Colonic mucosa (tissue), 4 donors: Measurements from ENCODE around the gene ZNF789. TPM values are rescaled to one million over a fixed set of nuclear protein-coding genes. Genes with fewer than 3 reads are reported as not detected.

Experiments
- DNase-seq: peaks from one replicate; pipeline ENCODE4 v3.0.0-alpha.2; 2020
- H3K27ac ChIP-seq: fragments of 200-600 bp; one replicate; pipeline ENCODE4 v1.8.0; 2021
- H3K27me3 ChIP-seq: fragments of 200-600 bp; one replicate; pipeline ENCODE4 v1.8.0; 2021
- H3K36me3 ChIP-seq: fragments of 200-600 bp; one replicate; pipeline ENCODE4 v1.8.0; 2021
- H3K4me1 ChIP-seq: fragments of 200-600 bp; one replicate; pipeline ENCODE4 v1.8.0; 2021; ENCODE audit warnings: mild to moderate bottlenecking
- H3K4me3 ChIP-seq: fragments of 200-600 bp; one replicate; pipeline ENCODE4 v1.8.0; 2021
- H3K9ac ChIP-seq, 2 donors: one replicate each; pipeline ENCODE4 v1.7.0; 2013; ENCODE audit warnings: control low read depth in 2 of 2, low read depth in 2 of 2, low read length in 2 of 2
- H3K9me3 ChIP-seq: fragments of 200-600 bp; one replicate; pipeline ENCODE4 v1.8.0; 2021
- CTCF ChIP-seq: fragments of 200-600 bp; IDR thresholded peaks from one replicate; pipeline ENCODE4 v1.8.0; 2022; ENCODE audit warnings: antibody characterized with exemption, mild to moderate bottlenecking
- intact Hi-C: fragments of 100-400 bp; cut with DNase I; formaldehyde crosslinking; loops from one replicate; pipeline ENCODE4 v1.14.1; 2022
- total RNA-seq, 2 donors: library from RNA; stranded (reverse); fragmentation: NEBNext Ultra II Directional in 1 of 2; extraction: Animal tissue kit (Norgen Biotek cat#: 25700) in 1 of 2; gene quantifications; one replicate each; pipeline ENCODE4 v1.2.1, GENCODE V29; 2021
- donor health status: healthy.
- donor health status: DM: no; HTN: no; CAD: no.
- donor health status: DM: no; HTN: no; CAD: no.

The ZNF789 gene
- total RNA-seq, 2 donors from 2014 or later: 9.0 to 23.0 TPM

- peak; percentile 59 for DNase-seq
- Histone ChIP-seq H3K4me1 (peaks cover 3% of the 10 kb centered on the region), H3K27ac (peak overlapping the region; percentile 79), H3K36me3 (no peaks in the 10 kb centered on the region), H3K27me3 (no peaks in the 10 kb centered on the region), H3K9ac (peak overlapping the region; percentile 76 to 86), H3K4me3 (peak overlapping the region; percentile 98), H3K9me3 (no peaks in the 10 kb centered on the region)
- no peak for TF ChIP-seq CTCF
- intact Hi-C loops: no loop called here
These were observed 566 bp downstream of the ZNF789 start for GRCh38 chr7:99473315-99473596.

- Histone ChIP-seq H3K4me3 (no peak overlapping the region), H3K27ac (no peak overlapping the region), H3K36me3 (peaks cover 5% of the 10 kb centered on the region), H3K9me3 (no peaks in the 10 kb centered on the region), H3K27me3 (no peaks in the 10 kb centered on the region), H3K4me1 (peaks cover 3% of the 10 kb centered on the region), H3K9ac (no peak overlapping the region)
- TF ChIP-seq CTCF: no peak
- intact Hi-C loops: no loop called here
- DNase-seq: no peak
These were observed 3.4 kb downstream of the ZNF789 start for GRCh38 chr7:99476107-99476506.

- Histone ChIP-seq H3K4me3 (no peak overlapping the region), H3K27me3 (no peaks in the 10 kb centered on the region), H3K9me3 (no peaks in the 10 kb centered on the region), H3K27ac (no peak overlapping the region), H3K36me3 (peaks cover 5% of the 10 kb centered on the region), H3K9ac (peak overlapping the region in 1 of 2 donors; percentile 5), H3K4me1 (peaks cover 2% of the 10 kb centered on the region)
- no peak for TF ChIP-seq CTCF
- DNase-seq: no peak
- intact Hi-C loops: no loop called here
These were observed 6.1 kb downstream of the ZNF789 start for GRCh38 chr7:99478464-99479440.

GRCh38 chr7:99485094-99485493, 12.4 kb downstream of the ZNF789 start:
- H3K36me3 ChIP-seq: peaks cover 5% of the 10 kb centered on the region
- H3K9ac ChIP-seq: no peak overlapping the region
- no peak for DNase-seq
- H3K4me3 ChIP-seq: no peak overlapping the region
- no peak for TF ChIP-seq CTCF
- H3K27ac ChIP-seq: no peak overlapping the region
- intact Hi-C loops: no loop called here
- H3K27me3 ChIP-seq: no peaks in the 10 kb centered on the region
- H3K4me1 ChIP-seq: no peaks in the 10 kb centered on the region
- no peaks in the 10 kb centered on the region for H3K9me3 ChIP-seq

DNA sequence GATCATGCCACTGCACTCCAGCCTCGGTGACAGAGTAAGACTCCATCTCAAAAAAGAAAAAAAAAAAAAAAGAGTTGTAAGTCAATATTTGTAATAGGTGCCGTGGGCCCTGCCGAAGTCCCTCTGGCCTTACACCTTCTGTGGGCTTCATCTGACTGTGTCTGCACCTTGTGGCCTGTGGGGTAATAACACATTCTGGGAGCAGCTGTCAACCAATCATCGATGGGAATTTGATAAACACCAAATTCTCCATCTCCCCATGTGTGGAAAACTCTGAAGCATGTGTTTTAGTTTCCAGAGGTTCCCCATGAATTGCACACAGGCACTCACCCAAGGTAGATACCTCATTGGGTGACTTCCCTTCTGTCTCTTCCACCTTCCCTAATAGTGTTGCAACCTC, 16.5 kb downstream of the ZNF789 start:
- H3K4me3 ChIP-seq: no peak overlapping the region
- no peak for TF ChIP-seq CTCF
- H3K36me3 ChIP-seq: peaks cover 11% of the 10 kb centered on the region
- H3K4me1 ChIP-seq: no peaks in the 10 kb centered on the region
- intact Hi-C loops: no loop called here
- no peaks in the 10 kb centered on the region for H3K27me3 ChIP-seq
- H3K9ac ChIP-seq: no peak overlapping the region
- no peak for DNase-seq
- H3K9me3 ChIP-seq: no peaks in the 10 kb centered on the region
- no peak overlapping the region for H3K27ac ChIP-seq
